Ovary (tissue), 3 donors: ENCODE results near the gene GPC4.

Source experiments
- CTCF ChIP-seq, 3 donors: fragments of 450-650 bp in 2 of 3; fragments of 200-600 bp in 1 of 3; IDR thresholded peaks; one replicate each; pipeline versions ENCODE4 v1.5.1 to v1.8.0; 2016 to 2022; ENCODE audit warnings: antibody characterized with exemption in 3 of 3, mild to moderate bottlenecking in 1 of 3
- EP300 ChIP-seq: sonication (generic); formaldehyde crosslinking; IDR thresholded peaks from one replicate; pipeline ENCODE4 v1.6.1; 2017; ENCODE audit warnings: antibody characterized with exemption
- POLR2A ChIP-seq: fragments of 450-650 bp; IDR thresholded peaks from one replicate; pipeline ENCODE4 v1.6.1; 2017; ENCODE audit warnings: antibody characterized with exemption, mild to moderate bottlenecking, moderate library complexity
- donor health status: DM: no; HTN: no; CAD: no.

GRCh38 chrX:133391111-133391510 is 24.2 kb downstream of the GPC4 start:
- no peak for TF ChIP-seq CTCF (IDR thresholded peaks at IDR 0.05)
- TF ChIP-seq EP300 = no peak
- TF ChIP-seq POLR2A = no peak
